Measurements from ENCODE around the gene PCNX2. TPM values are rescaled to one million over a fixed set of nuclear protein-coding genes. Genes with fewer than 3 reads are reported as not detected.

Gene PCNX2
- total and polyA plus RNA-seq, 2 of the 8 experiments (the other 6 are each of a cell fraction or from before 2014, with no cell fraction given): 46.1 to 57.6 TPM

DNA sequence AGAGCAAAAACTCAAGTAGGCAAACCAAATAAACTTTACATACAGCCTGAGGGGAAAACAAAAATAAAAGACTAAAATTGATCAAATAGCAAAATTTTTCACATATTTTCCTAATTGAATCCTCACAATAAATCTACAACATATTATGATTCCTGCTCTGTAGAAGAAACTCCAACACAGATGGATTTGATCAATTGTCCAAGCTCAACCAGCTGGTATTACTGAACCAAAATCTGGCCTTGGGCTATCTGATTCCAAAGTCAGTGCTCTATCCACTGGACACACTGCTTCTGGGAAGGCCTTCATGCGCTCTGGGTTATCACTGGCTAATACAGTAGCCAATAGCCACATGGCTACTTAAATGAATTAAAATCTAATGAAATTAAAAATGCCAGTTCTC lies 39.3 kb downstream of the PCNX2 start (continued):
- no peak for TF ChIP-seq YY1 (IDR thresholded peaks at IDR 0.05; ENCODE audit: low read depth, low read length)
- TF ChIP-seq EP300 (IDR thresholded peaks at IDR 0.05; ENCODE audit: borderline replicate concordance in 1 of 2, low read depth in 2 of 2, low read length in 2 of 2): no peak
- TF ChIP-seq MAFK (IDR thresholded peaks at IDR 0.05; ENCODE audit: low read depth, low read length): no peak
- TF ChIP-seq HDAC6 (IDR thresholded peaks at IDR 0.05; ENCODE audit: low read depth, low read length): no peak
- TF ChIP-seq RBBP5 (IDR thresholded peaks at IDR 0.05; ENCODE audit: borderline replicate concordance, low read depth, low read length): no peak
